Suppressor macrophage treated with lipopolysaccharide for 4 hours (primary cell): ENCODE results near the gene NTM.
"Not testable (repeated sequence)": the region's sequence is repeated elsewhere in the genome, so short reads cannot be mapped to it uniquely, and the experiment has no call there.

Experiments used
- DNase-seq: peaks from one replicate; pipeline ENCODE4 v3.0.0-alpha.2; 2020

NTM gene

GRCh38 chr11:132311703-132312102 is 941.3 kb downstream of the NTM start:
- no peak for DNase-seq

- no peak for DNase-seq
Observed at GRCh38 chr11:132312161-132312560, 941.7 kb downstream of the NTM start.

- peak; percentile 3 for DNase-seq
Observed at GRCh38 chr11:132312701-132313111, 942.3 kb downstream of the NTM start.

- DNase-seq = no peak
Observed at GRCh38 chr11:132314911-132315455, 944.6 kb downstream of the NTM start.

- DNase-seq = no peak
Observed at GRCh38 chr11:132315696-132316095, 945.3 kb downstream of the NTM start.

- DNase-seq = no peak
Observed at GRCh38 chr11:132318421-132319157, 948.2 kb downstream of the NTM start.

- DNase-seq = not testable (repeated sequence)
Observed at GRCh38 chr11:132319419-132319818, 949.0 kb downstream of the NTM start.

- DNase-seq = no peak
Observed at GRCh38 chr11:132330515-132330914, 960.1 kb downstream of the NTM start.

GRCh38 chr11:132332521-132332920 is 962.1 kb downstream of the NTM start:
- no peak for DNase-seq

GRCh38 chr11:132334769-132335280 is 964.4 kb downstream of the NTM start:
- DNase-seq = no peak

GRCh38 chr11:132335311-132335710 is 964.9 kb downstream of the NTM start:
- no peak for DNase-seq

GRCh38 chr11:132336781-132337535 is 966.5 kb downstream of the NTM start:
- no peak for DNase-seq

- DNase-seq = no peak
Observed at GRCh38 chr11:132337819-132338416, 967.5 kb downstream of the NTM start.

GRCh38 chr11:132342408-132342807 is 972.0 kb downstream of the NTM start:
- DNase-seq = no peak

- DNase-seq = no peak
Observed at GRCh38 chr11:132343445-132344175, 973.2 kb downstream of the NTM start.

GRCh38 chr11:132346558-132347148 is 976.2 kb downstream of the NTM start:
- DNase-seq = no peak

GRCh38 chr11:132347156-132348090 is 977.0 kb downstream of the NTM start:
- no peak for DNase-seq

- DNase-seq = no peak
Observed at GRCh38 chr11:132349811-132350733, 979.7 kb downstream of the NTM start.

- DNase-seq = no peak
Observed at GRCh38 chr11:132351050-132351449, 980.6 kb downstream of the NTM start.

GRCh38 chr11:132352497-132352896 is 982.1 kb downstream of the NTM start:
- no peak for DNase-seq
